ENCODE data around the gene SLC34A3. TPM values are rescaled to one million over a fixed set of nuclear protein-coding genes. Genes with fewer than 3 reads are reported as not detected.

The SLC34A3 gene
- total and polyA plus RNA-seq, 9 donors: 0.15 to 0.46 TPM; not detected in 7

DNA sequence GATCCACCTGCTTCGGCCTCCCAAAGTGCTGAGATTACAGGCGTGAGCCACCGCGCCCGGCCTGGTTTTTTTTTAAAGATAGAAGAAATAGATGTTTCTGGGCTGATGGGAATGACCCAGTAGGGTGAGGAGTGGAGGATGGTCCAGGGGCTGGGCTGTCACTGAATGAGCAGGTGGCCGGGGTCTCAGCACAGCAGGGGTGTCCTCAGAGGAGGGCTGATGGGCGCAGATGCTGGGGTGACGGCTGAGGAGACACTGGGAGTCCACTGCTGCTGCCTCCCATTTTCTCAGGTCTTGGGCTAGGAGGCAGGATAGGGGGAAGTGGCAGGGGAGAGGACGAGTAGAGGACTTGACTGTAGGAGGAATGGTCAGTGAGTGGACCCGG lies 44.5 kb downstream of the SLC34A3 start:
- H3K27me3 ChIP-seq: no peaks in the 10 kb centered on the region
- H3K9me3 ChIP-seq: no peaks in the 10 kb centered on the region
- TF ChIP-seq POLR2A (IDR thresholded peaks at IDR 0.05) (no peak), EP300 (IDR thresholded peaks at IDR 0.05) (no peak)
- TF ChIP-seq, protein P1, sequence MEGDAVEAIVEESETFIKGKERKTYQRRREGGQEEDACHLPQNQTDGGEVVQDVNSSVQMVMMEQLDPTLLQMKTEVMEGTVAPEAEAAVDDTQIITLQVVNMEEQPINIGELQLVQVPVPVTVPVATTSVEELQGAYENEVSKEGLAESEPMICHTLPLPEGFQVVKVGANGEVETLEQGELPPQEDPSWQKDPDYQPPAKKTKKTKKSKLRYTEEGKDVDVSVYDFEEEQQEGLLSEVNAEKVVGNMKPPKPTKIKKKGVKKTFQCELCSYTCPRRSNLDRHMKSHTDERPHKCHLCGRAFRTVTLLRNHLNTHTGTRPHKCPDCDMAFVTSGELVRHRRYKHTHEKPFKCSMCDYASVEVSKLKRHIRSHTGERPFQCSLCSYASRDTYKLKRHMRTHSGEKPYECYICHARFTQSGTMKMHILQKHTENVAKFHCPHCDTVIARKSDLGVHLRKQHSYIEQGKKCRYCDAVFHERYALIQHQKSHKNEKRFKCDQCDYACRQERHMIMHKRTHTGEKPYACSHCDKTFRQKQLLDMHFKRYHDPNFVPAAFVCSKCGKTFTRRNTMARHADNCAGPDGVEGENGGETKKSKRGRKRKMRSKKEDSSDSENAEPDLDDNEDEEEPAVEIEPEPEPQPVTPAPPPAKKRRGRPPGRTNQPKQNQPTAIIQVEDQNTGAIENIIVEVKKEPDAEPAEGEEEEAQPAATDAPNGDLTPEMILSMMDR (IDR thresholded peaks at IDR 0.05): no peak
- intact Hi-C loops (cut with DNase I): no loop called here
- peaks cover 12% of the 10 kb centered on the region for H3K4me1 ChIP-seq (ENCODE audit: insufficient read depth)
- DNase-seq: peak in 1 of 5 donors; percentile 19
- WGBS, 3 donors: 79 to 91% (median 88%) methylated on average over 10 of the region's 10 CpGs
- no peaks in the 10 kb centered on the region for H3K36me3 ChIP-seq
- no peak overlapping the region for H3K27ac ChIP-seq
- no peak overlapping the region for H3K4me3 ChIP-seq

DNA sequence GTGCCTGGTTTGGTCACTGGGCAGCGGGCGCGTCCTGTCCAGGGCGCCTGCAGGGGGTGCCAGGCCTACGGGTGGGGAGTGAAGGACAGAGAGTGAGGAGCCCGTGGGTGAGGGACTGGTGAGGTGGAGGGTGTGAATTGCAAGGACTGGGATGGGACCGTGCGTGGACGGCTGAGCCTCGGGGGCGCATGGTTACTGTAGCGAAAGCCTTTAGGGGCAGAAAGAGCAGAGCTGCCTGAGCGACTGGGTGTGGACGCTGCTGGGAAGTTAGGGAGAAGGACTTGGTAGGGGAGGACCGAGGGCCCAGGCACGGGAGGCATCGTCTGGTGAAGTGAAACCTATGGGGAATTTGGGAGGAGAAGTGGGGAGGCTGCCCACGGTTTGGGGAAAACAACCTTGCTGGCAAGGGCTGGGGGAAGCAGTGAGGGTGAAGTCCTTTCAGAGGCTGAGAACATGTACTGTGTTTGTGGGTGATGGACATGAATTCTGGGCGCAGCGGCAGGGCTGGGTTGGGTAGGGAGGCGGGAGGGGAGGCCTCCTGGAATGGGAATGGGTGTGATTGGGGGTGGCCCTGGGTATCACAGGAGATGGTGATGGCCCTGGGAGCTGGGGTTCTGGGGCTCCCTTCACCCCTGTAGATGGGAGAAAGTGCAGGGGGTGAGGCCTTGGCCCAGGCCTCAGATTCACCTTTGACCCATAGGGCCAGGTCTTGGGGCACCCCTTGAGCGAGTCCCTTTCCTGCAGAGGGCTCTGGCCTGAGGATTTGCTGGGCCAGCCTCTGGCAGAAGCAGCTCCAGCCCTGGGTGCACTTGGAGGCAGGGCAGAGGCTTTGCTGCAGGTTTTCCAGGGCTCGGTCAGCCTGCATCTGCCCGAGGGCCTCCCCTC lies 45.1 kb downstream of the SLC34A3 start:
- peak in 3 of 5 donors; percentile 21 to 41 (median 30) for DNase-seq
- no peaks in the 10 kb centered on the region for H3K36me3 ChIP-seq
- no peak overlapping the region for H3K27ac ChIP-seq
- 81 to 84% (median 83%) methylated on average over 24 of the region's 24 CpGs for WGBS, 3 donors
- H3K4me1 ChIP-seq (ENCODE audit: insufficient read depth): peaks cover 12% of the 10 kb centered on the region
- intact Hi-C loops (cut with DNase I): no loop called here
- no peak overlapping the region for H3K4me3 ChIP-seq
- TF ChIP-seq, protein P1 (IDR thresholded peaks at IDR 0.05): no peak
- no peak for TF ChIP-seq POLR2A (IDR thresholded peaks at IDR 0.05)
- no peak for TF ChIP-seq EP300 (IDR thresholded peaks at IDR 0.05)
- no peaks in the 10 kb centered on the region for H3K27me3 ChIP-seq
- no peaks in the 10 kb centered on the region for H3K9me3 ChIP-seq

DNA sequence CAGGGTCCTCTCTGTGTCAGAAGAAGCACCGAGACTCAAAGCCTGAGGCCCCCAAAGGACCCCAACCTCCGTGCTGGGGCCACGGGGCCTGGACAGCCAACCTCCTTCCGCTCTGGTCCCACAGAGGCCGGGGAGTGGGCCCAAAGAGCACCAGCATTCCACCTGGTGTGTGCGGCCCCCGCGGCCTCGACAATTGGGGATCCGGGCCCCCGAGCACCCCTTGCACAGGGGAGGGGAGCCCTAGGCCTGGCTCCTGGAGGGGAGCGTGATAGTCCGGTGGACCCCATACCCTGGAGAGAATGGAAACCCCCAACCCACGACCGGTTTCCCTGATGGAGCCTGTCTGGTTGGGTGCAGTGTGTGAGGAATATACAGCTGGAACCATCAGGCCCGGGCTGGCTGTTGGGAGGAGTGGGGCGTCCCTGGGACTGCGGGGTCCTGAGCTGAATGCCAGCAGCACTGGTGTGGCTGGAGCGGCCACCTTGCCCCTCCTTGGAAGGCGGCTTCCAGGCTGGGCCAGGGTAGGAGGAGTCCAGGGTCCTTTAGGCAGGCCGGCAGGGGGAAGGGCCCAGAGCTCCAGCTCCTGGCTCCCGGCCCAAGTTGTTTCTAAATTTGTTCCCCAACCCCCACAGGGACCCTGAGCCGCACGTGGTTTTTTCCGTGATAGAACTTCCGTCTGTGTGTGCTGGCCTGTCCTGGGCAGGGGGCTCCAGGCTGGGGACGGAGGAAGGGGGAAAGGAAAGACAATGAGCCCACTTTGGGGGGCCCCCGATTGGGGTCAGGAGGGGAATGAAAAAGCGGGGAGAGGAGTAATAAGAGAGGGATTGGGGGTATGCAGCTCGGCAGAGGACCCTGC lies 46.0 kb downstream of the SLC34A3 start:
- Histone ChIP-seq H3K36me3 (no peaks in the 10 kb centered on the region), H3K4me1 (ENCODE audit: insufficient read depth) (peaks cover 12% of the 10 kb centered on the region), H3K9me3 (no peaks in the 10 kb centered on the region), H3K27ac (peak overlapping the region; percentile 74 to 87), H3K27me3 (no peaks in the 10 kb centered on the region), H3K4me3 (peak overlapping the region; percentile 47)
- intact Hi-C loops (cut with DNase I): no loop called here
- TF ChIP-seq, protein P1 (IDR thresholded peaks at IDR 0.05): no peak
- 30 to 38% (median 36%) methylated on average over 22 to 30 of the region's 30 CpGs for WGBS, 3 donors
- peak; percentile 88 to 91 (median 90) for DNase-seq

GRCh38 chr9:137277329-137278041 lies 46.8 kb downstream of the SLC34A3 start, which contains the start of gene TOR4A:
TOR4A (plus strand) TSS chr9:137277726; CDS start chr9:137278690, 964 bp downstream.
- TF ChIP-seq EP300 (IDR thresholded peaks at IDR 0.05) (no peak), POLR2A (IDR thresholded peaks at IDR 0.05) (peak; percentile 12)
- TF ChIP-seq, protein P1 (IDR thresholded peaks at IDR 0.05): no peak
- peak; percentile 78 to 87 (median 85) for DNase-seq
- H3K36me3 ChIP-seq: no peaks in the 10 kb centered on the region
- H3K27me3 ChIP-seq: no peaks in the 10 kb centered on the region
- no peaks in the 10 kb centered on the region for H3K9me3 ChIP-seq
- peak within 1 kb of the TSS; percentile 74 to 87 for H3K27ac ChIP-seq
- H3K4me1 ChIP-seq (ENCODE audit: insufficient read depth): peaks cover 12% of the 10 kb centered on the region
- intact Hi-C loops (cut with DNase I): no loop called here
- peak within 1 kb of the TSS; percentile 47 for H3K4me3 ChIP-seq
- WGBS, 3 donors: 2 to 6% (median 2%) methylated on average over 21 to 25 of the region's 25 CpGs

Data from ovary (tissue), 9 donors.